Left ventricle myocardium inferior (tissue), 1 donor: ENCODE measurements around the gene HSD17B14. TPM values are rescaled to one million over a fixed set of nuclear protein-coding genes. Genes with fewer than 3 reads are reported as not detected.

Experiments
- DNase-seq: peaks from one replicate; pipeline ENCODE4 v3.0.0-alpha.2; 2020
- H3K27ac ChIP-seq: fragments of 200-600 bp; replicated peaks from 2 replicates; pipeline ENCODE4 v1.8.0; 2021
- H3K27me3 ChIP-seq: fragments of 200-600 bp; 2 replicates; pipeline ENCODE4 v1.8.0; 2021; ENCODE audit warnings: low read depth
- H3K36me3 ChIP-seq: fragments of 200-600 bp; 2 replicates; pipeline ENCODE4 v1.8.0; 2021
- H3K4me1 ChIP-seq: fragments of 200-600 bp; 2 replicates; pipeline ENCODE4 v1.8.0; 2021
- H3K4me3 ChIP-seq: fragments of 200-600 bp; 2 replicates; pipeline ENCODE4 v1.8.0; 2021; ENCODE audit warnings: mild to moderate bottlenecking, moderate library complexity
- H3K9me3 ChIP-seq: fragments of 200-600 bp; replicated peaks from 2 replicates; pipeline ENCODE4 v1.8.0; 2021
- intact Hi-C: fragments of 100-400 bp; cut with micrococcal nuclease; formaldehyde crosslinking; loops from one replicate; pipeline ENCODE4 v1.11.0; 2022
- total RNA-seq: library from RNA; stranded (reverse); fragmentation: NEBNext Ultra II Directional; extraction: Animal tissue kit (Norgen Biotek cat#: 25700); gene quantifications from one replicate; pipeline ENCODE4 v1.2.1, GENCODE V29; 2021
- TF ChIP-seq, protein P1 (sequence below): fragments of 200-600 bp; IDR thresholded peaks from 2 replicates; pipeline ENCODE4 v1.8.0; 2021; ENCODE audit warnings: antibody characterized with exemption, mild to moderate bottlenecking, borderline replicate concordance
- donor health status: DM: no; HTN: yes; CAD: no; lungs with severe emphysema.

Gene HSD17B14
- total RNA-seq, 1 donor from 2014 or later = 1.8 TPM

- TF ChIP-seq, protein P1, sequence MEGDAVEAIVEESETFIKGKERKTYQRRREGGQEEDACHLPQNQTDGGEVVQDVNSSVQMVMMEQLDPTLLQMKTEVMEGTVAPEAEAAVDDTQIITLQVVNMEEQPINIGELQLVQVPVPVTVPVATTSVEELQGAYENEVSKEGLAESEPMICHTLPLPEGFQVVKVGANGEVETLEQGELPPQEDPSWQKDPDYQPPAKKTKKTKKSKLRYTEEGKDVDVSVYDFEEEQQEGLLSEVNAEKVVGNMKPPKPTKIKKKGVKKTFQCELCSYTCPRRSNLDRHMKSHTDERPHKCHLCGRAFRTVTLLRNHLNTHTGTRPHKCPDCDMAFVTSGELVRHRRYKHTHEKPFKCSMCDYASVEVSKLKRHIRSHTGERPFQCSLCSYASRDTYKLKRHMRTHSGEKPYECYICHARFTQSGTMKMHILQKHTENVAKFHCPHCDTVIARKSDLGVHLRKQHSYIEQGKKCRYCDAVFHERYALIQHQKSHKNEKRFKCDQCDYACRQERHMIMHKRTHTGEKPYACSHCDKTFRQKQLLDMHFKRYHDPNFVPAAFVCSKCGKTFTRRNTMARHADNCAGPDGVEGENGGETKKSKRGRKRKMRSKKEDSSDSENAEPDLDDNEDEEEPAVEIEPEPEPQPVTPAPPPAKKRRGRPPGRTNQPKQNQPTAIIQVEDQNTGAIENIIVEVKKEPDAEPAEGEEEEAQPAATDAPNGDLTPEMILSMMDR = no peak
- intact Hi-C loops = no loop called here
- no peaks in the 10 kb centered on the region for H3K36me3 ChIP-seq
- H3K9me3 ChIP-seq = no peaks in the 10 kb centered on the region
- H3K4me1 ChIP-seq = peaks cover 45% of the 10 kb centered on the region
- peak overlapping the region; percentile 91 for H3K27ac ChIP-seq
- DNase-seq = peak; percentile 91
- H3K27me3 ChIP-seq = no peaks in the 10 kb centered on the region
- peak overlapping the region; percentile 83 for H3K4me3 ChIP-seq
Observed at GRCh38 chr19:48812094-48812929, 24.0 kb downstream of the HSD17B14 start.

DNA sequence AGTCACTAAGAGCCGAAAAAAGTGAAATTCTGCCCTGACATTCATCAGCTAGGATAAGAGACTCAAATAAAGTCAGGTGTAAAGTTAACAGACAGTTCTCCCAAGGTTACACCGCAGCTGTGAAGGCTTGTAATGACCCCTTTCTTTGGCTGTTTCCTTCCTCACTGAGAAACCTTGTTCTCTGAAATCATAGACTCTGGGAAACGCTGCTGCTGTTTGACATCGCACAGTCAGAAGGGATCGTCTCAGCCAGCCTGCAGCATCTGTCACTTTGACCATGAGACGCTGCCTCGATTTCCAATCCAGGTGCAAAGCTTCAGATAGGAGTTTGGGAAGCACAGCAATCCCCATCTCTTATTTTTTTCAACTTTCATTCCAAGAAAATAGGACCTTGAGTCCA, 26.1 kb downstream of the HSD17B14 start:
- no peak for DNase-seq
- intact Hi-C loops = no loop called here
- Histone ChIP-seq H3K4me1 (peaks cover 33% of the 10 kb centered on the region), H3K36me3 (no peaks in the 10 kb centered on the region), H3K9me3 (no peaks in the 10 kb centered on the region), H3K4me3 (peak overlapping the region; percentile 83), H3K27ac (peak overlapping the region; percentile 91), H3K27me3 (no peaks in the 10 kb centered on the region)
- TF ChIP-seq, protein P1 = no peak

- no peaks in the 10 kb centered on the region for H3K36me3 ChIP-seq
- H3K9me3 ChIP-seq = no peaks in the 10 kb centered on the region
- intact Hi-C loops = no loop called here
- DNase-seq = no peak
- TF ChIP-seq, protein P1 = no peak
- H3K4me1 ChIP-seq = peaks cover 31% of the 10 kb centered on the region
- no peaks in the 10 kb centered on the region for H3K27me3 ChIP-seq
- no peak overlapping the region for H3K4me3 ChIP-seq
- no peak overlapping the region for H3K27ac ChIP-seq
Observed at GRCh38 chr19:48807590-48808308, 28.5 kb downstream of the HSD17B14 start.

DNA sequence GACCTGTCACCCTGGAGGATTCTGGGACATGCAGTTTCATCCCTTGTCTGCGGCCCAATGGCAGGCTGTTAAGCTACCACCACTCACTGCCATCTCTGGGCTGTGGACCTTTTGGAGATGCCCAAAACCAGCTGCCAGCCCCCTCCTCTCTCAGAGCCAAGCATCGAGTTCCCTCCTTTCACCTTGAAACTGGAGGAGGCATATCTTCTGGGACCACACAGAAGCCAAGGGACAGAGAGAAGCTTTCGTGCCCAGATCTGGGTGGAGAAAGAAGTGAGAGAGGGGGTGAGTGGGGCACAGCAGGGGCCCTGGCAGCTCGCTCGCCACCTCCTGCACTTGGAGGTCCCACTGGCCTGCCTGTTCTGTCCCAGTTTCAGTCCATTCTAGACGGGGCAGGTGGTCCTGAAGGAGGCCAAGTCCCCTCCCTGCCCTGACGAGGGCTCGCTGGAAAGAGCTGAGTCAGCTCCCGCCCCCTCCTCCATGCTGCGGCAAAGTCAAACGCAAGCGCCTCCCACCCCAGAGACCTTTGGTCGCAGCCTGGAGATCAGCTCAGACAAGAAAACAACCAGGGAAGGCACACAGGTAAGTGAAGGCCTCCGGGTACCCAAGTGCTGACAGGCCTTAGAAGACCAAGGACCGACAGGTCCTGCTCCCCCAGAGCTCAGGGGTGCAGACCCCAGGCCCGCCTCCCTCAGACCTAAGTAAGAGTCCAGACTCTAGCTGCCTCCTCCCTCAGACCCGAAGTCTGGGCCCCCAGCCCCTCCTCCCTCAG, 29.3 kb downstream of the HSD17B14 start:
- intact Hi-C loops = no loop called here
- Histone ChIP-seq H3K4me3 (no peak overlapping the region), H3K27me3 (no peaks in the 10 kb centered on the region), H3K4me1 (peaks cover 25% of the 10 kb centered on the region), H3K36me3 (no peaks in the 10 kb centered on the region), H3K9me3 (no peaks in the 10 kb centered on the region), H3K27ac (no peak overlapping the region)
- TF ChIP-seq, protein P1 = no peak
- no peak for DNase-seq

GRCh38 chr19:48806518-48806817, 29.8 kb downstream of the HSD17B14 start:
- TF ChIP-seq, protein P1 = no peak
- intact Hi-C loops = no loop called here
- DNase-seq = no peak

More at GRCh38 chr19:48806518-48806817, 29.8 kb downstream of the HSD17B14 start:
- Histone ChIP-seq H3K4me3 (no peak overlapping the region), H3K36me3 (no peaks in the 10 kb centered on the region), H3K27ac (no peak overlapping the region), H3K4me1 (peaks cover 19% of the 10 kb centered on the region), H3K9me3 (no peaks in the 10 kb centered on the region), H3K27me3 (no peaks in the 10 kb centered on the region)
